GM18909 (cell line): ENCODE results near the gene INTS1.
"Not testable (repeated sequence)": the region's sequence is repeated elsewhere in the genome, so short reads cannot be mapped to it uniquely, and the experiment has no call there.

Experiments
- ATAC-seq: cut with Tn5 transposase; IDR thresholded peaks from one replicate; pipeline ENCODE4 v1.9.1; 2021; ENCODE audit warnings: mild to moderate bottlenecking; ENCODE audit not compliant: unreplicated experiment, poor library complexity

INTS1 gene

DNA sequence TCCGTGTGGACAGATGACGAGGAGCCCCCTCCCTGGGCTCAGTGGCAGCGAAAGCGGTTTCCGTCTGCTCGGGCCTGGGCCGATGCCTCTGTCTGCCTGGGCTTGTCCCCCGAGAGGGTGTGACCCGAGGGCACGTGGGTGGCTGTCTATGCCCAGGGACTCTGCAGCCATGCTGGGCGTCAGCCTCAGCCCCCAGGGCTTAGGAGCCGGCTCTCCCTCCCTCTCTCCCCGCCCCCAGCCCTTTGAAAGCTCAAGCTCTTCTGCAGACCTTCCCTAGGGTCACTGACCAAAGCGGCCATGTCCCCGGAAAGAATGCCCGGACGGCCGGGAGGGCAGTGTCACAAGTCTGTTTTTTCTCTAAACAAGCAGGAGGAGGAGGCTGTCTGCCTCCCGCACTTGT lies 52.0 kb downstream of the INTS1 start:
- ATAC-seq, result no peak

DNA sequence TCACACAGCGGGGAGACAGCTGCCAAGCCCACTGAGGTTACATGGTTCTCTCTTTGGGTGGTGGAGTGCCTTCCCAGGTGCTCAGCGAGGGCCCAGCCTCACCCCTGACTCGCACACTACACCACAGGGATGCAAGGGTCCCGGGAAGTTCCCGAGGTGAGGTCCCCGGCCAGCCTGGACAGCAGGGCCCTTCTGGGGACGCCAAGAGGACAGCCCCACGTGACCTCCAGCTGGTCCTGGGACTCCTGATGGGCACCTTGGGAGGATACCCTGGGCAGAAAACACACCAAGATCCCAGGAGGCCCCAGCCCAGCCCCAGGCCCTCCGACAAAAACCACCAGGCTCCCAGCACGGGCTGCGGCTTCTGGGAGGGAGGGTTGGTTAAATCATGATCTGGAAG lies 53.2 kb downstream of the INTS1 start:
- no peak for ATAC-seq

DNA sequence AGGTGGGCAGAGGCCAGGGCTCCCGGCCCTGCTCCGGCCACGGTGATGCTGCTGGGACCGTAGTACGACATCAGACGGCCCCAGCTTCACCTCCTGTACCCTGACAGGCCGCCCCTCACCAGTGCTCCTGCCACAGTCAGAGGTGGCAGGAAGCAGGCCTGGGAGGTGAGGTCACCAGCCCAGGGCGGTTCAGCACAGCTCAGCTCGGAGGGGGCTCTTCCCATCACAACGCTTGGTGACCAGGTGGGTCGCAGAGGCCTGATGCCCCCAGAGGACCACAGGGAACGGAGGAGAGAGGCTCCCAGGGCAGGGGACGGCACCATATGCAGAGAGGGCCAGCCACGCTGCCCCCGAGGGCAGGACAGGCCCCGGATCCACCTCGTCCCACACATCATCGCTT lies 53.8 kb downstream of the INTS1 start:
- ATAC-seq, result no peak

GRCh38 chr7:1449951-1450350 lies 54.2 kb downstream of the INTS1 start:
- ATAC-seq, result no peak

DNA sequence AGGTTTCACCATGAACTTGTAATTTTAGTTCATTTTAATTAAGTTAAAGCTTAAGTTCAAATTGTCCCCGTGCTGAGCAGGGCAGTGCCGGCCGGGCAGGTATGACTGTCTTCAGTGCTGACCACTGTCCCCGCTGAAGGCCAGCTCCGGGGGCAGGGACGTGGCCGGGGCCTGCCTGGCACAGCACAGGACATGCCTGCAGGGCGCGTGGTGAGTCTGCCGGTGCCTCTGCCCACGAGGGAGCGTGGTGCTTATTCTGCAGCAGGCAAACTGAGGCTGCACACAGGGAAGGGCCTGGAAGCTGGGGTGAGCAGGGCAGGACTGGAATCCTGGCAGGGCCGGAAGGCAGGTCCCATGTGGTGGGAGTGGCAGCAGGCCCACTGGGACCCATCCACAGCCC lies 54.7 kb downstream of the INTS1 start:
- no peak for ATAC-seq

DNA sequence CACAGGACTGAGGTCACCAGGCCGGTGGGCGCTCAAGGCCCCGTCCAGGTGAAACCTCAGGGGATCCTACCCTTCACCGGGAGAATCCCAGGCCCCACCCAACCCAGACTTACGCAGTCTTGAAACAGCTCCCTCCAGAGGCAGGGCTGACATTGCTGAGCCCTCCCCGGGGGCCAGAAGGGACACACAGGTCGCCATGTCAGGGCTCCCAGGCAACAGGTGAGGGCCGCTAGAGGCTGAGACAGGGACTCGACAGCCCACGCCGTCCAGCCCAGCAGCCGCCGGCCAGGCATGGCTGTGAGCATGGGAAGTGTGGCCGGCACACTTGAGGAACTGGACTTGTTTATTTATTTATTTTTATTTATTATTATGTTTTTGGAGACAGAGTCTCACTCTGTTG lies 55.2 kb downstream of the INTS1 start:
- ATAC-seq, result no peak

DNA sequence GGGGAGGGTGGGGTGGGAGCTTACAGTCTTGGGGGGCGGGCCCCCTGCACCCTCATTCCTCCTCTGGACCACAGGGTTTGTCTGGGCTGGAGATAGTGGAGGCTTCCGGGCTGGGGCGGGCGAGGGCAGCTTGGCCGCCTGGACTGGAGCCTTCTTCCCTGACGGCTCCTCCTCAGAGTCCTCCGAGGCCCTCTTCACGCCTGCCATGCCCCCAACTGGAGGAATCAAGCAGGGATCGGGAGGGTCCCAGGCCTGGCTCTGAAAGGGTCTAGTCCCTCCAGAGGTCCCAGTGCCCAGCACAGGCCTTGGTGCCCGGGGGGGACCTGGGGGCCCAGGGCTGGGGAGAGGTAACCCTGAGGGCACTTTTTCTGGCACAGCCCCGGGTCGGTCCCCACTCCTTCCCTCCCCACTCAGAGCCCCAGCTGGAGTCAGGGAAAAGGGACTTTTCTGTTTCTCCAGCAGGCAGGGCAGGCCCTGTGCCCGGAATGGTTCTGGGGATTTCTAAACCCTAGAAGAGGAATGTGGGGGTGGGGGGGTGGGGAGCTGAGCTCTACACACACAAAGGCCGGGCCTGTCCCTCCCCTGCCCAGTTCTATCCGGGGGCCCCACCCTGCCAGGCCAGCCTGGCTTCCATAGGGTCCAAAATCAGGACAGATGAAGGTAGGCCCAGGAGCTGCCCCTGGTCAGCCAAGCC lies 56.5 kb downstream of the INTS1 start:
- ATAC-seq, result no peak

DNA sequence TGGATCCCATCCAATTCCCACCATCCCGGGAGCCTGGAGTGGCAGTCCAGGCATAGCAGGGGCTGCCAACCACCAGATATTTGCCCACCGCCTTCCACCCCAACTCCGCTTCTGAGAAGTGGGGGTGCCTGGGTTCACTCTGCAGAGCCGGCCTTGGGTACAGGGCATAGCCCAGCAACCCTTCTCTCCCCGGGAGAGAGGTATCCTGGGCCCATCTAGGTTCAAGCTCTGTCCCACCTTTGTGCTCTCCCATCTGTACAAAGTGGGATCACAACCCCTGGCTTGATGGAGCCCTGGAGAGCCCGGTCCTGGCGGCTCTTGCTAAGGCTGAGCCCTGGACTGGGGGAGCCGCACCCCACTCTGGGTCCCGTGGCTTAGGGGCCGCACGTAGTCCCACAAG lies 57.1 kb downstream of the INTS1 start:
- no peak for ATAC-seq

- no peak for ATAC-seq
These were observed 57.6 kb downstream of the INTS1 start for GRCh38 chr7:1446620-1447032.

- ATAC-seq, result not testable (repeated sequence)
These were observed 58.2 kb downstream of the INTS1 start for GRCh38 chr7:1446026-1446425.

- ATAC-seq, result no peak
These were observed 58.8 kb downstream of the INTS1 start for GRCh38 chr7:1445341-1445740.

DNA sequence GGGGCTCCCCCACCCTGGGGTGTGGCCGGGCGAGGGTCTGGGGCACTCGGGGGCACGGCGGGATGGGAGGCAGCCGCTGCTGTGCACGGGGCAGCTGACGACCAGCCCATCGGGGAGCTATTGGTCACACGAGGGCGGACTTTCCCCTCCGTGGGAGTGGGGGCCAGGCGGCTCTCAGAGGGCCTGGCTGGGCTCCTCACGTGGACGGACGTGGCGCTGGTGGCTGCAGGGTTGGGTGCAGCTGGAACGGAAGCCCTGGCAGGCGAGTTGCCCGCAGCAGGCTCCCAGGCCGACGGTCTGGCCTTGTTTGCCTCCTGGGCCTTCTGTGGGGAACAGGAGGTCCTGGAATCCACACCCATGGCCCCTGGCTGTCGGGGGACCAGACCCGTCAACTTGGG lies 59.3 kb downstream of the INTS1 start:
- no peak for ATAC-seq

GRCh38 chr7:1444214-1444924 lies 59.8 kb downstream of the INTS1 start:
- no peak for ATAC-seq

DNA sequence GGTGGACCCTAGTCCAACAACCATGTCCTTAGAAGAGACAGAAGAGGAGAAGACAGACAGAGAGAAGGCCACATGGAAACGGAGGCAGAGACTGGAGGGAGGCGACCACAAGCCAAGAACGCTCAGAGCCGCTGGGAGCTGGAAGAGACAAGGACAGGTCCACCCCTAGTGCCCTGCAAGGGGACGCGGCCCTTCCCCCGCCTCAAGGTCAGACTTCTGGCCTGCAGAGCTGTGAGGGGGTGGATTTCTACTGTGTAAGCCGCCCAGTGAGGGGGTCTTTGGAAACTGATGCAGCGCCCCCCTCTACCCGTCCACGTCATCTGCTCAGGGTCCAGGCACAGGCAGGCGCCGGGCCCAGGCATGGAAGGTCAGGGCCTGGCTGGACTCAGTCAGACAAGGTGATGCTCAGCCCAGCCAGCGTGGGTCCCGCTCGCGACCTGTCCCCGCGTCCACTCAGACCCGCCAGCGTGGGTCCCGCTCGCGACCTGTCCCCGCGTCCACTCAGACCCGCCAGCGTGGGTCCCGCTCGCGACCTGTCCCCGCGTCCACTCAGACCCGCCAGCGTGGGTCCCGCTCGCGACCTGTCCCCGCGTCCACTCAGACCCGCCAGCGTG lies 60.5 kb downstream of the INTS1 start:
- ATAC-seq, result not testable (repeated sequence)

- ATAC-seq, result no peak
These were observed 61.6 kb downstream of the INTS1 start for GRCh38 chr7:1442355-1443124.

DNA sequence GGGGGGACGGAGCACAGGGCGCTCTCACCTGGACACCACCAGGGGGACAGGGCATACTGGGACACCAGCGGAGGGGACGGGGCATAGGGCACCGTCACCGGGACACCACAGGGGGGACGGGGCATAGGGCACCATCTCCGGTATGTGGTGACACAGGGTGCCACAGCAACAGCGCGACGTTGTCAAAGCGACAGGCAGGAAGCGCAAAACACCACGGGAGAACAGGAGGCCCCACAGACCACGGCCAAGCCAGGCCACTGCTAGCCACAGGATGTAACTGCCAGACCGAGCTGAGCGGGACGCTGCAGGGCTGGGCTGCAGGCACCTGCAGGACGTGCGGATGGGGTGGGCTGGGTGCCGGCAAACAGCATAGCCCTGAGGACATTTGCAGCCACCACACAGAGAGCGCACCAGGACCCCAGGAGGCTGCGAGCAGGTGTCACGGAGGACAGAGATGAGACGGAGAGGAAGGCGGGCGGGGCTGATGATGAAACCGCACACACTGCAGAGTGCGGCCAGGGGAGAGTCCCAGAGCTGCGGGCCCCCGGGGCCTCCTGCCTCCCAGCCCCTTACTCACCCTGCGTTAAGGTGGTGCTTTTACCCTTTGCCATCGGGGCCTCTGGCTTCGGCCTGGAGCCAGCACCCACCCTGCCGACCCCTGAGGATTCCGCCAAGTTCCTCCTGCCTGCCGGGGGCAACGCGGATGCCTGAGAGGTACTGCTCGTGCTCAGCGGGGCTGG lies 62.4 kb downstream of the INTS1 start:
- ATAC-seq, result no peak

GRCh38 chr7:1440620-1441019 lies 63.6 kb downstream of the INTS1 start:
- no peak for ATAC-seq

GRCh38 chr7:1439373-1440363 lies 64.5 kb downstream of the INTS1 start:
- no peak for ATAC-seq

GRCh38 chr7:1438821-1439220 lies 65.4 kb downstream of the INTS1 start:
- no peak for ATAC-seq
